CD4-positive, alpha-beta T cell treated with Interleukin-12 subunit alpha and Interleukin-12 subunit beta, for 1 hour (primary cell): Measurements from ENCODE around the gene FOXC2.

ENCODE experiments used
- DNase-seq: peaks from one replicate; pipeline ENCODE4 v3.0.0-alpha.2; 2020

Gene FOXC2

DNA sequence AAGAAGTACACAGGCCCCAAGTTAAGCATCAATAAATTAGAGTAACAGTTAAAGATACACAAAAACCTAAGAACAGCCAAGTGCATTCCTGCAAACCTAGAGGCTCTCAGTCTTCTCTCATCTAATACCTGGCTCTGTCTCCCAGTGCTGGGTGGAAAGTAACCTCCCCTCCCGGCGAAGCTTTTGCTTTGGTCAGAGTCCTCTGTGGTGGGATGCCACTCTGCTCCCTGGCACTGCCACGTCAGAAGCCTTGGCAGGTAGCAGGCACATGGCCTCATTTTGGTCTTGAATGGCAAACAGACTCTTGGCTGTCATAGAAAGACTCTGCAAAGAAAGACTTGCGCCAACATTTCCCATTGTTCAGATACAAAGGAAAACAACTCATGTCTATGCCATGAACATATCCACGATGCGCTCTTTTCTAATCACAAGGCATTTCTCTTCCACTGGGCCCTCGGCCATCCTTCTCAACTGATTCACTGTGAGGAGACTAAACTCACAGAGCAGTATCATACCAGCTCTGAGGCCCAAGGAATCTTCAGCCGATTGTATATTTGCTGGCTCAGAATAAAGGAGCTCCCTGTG lies 32.8 kb upstream of the FOXC2 start:
- DNase-seq = no peak

DNA sequence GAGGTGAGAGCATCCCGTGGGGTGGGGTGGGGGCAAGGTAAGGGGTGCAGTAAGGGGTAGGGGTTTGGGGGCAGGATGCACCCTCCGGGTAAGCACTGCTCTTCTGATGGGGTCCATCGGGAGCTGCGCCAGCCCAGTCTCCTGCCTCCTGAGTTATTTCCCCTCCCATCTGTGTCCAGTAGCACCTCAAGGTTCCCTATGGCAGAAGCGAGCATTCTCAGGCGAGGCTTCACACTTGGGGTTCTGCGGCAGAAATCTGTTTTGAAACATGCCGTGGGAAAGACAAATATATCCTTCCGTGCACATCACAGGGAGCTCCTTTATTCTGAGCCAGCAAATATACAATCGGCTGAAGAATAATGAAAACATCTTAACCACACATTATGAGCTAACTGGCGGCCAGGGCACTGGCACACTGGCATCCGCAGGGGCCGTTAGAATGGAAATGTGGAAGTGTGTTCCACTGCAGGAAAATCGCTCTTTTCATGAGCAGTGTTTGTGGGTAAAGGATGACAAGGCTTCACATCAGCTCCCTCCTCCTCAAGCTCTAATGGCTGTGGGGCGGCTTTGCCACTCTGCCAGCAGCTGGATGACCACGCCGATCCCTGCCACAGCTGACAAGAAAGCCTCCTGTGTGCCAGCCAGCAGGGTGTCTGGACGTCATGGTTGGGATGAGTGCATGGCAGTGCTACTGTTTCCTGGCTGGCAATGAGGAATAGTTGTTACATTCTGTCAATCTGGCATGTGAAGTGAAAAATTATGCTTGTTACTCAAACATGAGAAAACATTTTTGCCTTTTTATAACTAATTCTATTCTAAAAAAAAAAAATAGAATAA lies 31.6 kb upstream of the FOXC2 start:
- DNase-seq = no peak

DNA sequence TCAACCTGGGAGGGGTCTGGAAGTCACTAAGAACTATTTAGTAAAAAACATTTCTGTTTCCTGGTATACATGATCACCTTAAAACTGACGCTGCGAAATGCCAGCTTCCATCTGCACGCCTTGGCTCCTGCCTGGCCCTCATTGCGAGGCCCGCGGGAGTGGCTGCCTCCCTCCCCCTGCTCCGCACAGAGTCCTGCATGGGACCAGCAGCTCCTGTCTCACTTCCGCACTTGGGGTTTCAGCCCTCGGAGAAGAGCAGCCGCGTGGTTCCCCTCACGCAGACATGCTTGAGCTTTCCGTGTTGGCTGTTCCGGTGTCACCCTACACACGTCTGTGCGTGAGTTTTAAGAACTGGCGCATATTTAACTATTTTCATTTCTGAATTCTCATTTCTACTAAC lies 30.0 kb upstream of the FOXC2 start:
- DNase-seq = no peak

DNA sequence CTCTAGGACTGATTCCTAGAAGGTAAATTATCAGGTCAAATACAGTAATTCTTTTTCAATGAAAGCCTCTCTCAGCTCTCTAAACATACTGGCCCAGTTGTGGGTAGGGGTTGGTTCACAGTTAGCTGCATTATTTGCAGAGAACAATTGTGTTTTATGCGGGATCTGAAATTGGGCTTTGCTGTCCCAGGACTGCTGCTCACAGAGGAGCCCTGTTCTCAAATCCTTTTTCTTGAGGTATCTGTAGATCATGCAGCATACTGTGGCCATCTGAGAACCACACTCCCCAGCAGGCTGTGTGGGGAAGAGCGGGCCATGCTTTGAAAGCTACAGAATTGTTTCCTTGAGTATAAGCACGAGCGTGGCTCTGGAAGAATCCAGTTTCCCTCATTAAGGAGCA lies 29.1 kb upstream of the FOXC2 start:
- no peak for DNase-seq

DNA sequence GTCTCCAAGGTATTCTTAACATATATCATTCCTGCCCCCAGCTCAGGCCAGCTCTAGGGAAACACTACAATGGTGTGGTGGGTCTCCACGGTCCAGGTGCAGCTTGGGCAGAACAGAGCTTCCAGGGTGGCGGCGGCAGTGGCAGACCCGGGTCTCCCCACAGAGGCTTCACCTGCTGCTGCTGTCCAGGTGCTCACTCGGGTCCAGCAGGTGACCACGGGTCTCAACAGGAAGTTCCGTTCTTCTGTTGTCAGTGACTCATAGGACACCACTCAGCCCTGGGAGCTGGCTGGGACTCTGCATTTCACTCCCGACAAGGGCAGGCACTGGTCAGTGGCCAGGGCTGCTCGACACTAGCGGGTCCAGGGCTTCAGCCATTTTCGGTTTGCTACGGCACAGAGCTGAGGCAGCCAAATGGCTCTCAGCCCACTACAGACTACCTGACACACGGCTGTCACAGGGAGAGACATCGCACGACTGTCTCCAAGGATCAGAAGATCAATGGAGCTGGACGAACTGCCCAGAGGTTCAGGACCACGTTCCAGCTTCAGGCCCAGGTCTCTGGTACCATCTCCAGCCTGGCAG lies 28.3 kb upstream of the FOXC2 start:
- DNase-seq = no peak

DNA sequence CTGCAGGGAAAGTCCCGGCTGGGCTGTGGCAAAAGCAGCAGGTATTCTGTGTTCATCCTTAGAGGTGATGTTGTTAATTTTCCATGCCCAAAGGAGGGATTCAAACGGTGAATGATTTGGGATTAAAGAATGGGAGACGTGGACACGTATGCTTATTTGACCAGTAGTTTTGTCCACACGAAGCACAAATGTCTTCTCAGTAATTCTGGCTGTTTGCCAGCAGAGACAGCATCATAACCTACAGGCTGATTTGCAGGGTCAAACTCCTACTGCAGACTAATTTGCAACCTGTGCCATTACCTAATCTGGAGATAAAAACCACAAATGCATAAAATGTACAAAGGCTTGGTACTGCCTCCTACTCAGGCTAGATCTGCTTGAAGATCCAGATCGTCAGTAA lies 25.7 kb upstream of the FOXC2 start:
- DNase-seq = no peak

DNA sequence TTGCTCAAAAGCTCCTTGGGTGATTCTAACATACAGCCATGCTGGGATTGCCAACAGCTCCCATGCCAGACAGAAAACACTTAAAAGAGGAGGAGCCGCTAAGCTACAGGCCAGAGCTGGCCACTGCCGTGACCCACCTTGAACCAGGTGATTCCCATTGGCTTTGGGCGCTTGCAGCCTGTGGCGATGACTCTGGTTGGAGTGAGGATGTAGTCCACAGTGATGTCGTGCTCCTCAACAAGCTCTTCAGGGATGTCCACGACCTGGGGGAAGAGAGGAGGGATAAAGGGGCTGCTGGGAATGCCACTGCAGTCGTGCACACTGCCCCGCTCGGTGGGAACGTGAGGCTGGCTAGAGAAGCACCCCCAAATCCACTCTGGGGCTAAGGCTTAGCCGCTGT lies 25.1 kb upstream of the FOXC2 start:
- no peak for DNase-seq

DNA sequence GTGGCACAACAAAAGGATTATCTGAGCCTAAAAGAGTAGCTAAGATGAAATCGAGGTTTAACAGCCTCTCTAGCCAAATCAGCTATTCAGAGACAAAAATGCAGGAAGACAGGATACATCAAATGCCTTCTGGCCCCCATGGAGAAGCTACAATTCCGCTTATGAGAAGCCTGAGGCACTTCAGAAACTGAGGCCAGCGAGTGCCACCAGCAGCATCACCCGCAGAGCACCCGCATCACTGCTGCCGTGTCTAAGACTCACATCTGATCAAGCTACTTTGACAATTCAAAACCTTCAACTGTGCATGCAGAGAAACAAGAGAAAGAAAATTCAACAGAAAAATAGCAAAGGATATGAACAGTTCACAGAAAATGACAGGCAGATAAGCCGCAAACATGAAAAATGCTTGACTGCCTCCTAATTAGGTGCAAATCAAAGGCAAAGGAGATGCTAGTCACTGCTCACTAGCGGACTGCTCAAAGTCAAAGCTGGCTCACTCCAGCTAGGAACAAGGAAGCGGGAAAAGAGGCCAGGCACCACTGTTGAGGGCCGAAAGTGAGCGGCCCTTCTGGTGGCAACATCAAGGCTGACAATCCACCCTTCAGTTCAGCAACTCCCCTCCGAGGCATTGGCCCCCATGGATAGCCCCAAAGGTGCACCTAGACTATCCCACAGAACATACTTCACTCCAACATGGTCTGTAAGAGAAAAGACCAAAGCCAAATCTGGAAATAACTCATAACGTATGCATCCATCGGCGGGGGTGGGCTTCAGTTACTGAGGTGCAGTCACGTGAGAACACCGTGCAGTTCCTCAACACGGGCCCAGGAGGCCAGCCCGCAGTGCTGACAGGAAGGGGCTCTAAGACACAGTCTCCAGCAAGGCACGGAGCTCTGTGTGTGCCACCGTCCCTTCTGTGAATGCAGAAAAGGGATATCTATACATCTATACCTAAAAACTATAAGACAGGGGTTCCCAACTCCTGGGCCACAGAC lies 23.6 kb upstream of the FOXC2 start:
- no peak for DNase-seq

DNA sequence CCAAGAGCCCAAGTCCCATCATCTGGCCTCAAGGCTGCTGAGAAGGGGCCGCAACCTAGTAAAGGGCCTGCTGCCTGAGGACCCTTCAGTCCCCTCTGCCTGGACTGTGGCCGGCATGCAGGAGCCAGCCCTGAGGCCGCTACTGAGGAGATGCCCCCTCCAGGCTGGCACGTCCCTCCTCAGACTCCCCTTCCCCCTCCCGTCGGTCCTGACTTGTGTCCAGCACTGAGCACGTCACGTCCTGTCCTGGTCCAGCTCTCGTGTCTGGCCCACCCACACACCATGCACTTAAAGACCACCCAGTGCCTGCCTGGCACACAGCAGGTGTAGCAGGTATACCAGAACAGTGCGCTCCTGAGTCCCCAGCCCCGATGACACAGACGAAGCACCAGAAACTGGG lies 21.1 kb upstream of the FOXC2 start:
- no peak for DNase-seq

DNA sequence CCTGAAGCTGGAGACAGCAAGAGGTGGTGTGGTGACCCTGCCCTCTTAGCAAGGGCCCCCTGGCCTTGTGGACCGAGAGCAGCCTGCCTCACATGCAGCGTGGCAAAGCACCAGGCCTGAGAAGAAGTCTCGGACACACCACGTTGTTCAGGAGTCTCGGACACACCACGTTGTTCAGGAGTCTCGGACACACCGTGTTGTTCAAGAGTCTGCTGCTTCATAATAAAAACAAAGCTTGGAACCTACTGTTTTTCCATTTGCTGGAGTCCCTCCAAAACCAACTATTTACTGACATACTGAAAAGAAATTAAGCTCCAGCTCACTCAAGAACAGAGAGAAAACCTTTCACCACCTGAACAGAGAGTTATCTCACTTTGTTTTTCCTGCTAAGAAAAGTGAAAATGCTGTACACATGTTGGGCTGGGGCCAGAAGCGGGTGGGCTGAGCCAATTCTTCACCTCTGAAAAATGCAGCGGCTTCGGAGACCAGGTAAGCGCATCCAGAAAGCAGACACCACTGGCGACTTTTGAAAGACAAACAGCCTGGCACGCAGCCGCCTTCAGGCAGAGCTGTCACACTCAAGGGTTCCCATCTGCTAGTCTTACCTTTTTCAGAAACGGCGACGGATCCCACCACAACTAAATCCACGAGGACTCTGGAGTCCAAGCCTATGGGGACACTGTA lies 20.5 kb upstream of the FOXC2 start:
- DNase-seq = no peak

DNA sequence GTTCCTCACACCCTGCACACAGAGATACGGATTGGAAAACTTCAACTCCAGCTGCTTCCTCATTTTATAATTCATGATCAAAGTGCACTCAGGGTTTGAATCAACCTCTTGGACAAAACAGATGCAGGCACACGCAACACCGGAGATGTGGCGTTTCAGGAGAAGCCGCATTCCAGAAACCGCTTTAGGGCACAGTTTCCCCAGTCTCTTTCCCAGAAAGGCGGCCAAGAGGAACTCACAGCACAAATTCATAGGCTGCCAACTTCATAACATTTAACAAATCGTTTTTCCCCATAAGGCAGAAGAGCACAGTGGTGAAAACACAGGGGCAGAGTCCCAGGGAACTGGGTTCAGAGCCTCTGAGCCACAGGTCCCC lies 20.0 kb upstream of the FOXC2 start:
- DNase-seq = no peak

DNA sequence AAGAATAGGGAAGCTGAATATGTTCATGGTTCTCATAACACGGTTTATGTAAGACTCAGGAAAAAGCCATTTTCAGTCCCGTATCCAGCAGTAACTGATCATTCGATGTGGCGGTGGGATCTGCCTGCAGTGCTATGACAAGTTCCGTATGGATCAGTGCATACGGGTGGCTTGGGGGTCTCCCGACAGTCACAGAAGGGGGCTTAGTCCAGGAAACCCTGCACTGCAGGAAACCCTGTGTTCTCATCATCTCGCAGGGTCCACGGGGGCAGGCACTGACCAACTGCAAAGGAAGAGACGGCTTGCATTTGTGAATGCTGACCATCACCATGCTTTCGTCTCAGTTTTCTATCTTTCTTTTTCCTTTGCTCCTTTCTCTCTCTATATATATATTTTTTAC lies 19.3 kb upstream of the FOXC2 start:
- DNase-seq = no peak

DNA sequence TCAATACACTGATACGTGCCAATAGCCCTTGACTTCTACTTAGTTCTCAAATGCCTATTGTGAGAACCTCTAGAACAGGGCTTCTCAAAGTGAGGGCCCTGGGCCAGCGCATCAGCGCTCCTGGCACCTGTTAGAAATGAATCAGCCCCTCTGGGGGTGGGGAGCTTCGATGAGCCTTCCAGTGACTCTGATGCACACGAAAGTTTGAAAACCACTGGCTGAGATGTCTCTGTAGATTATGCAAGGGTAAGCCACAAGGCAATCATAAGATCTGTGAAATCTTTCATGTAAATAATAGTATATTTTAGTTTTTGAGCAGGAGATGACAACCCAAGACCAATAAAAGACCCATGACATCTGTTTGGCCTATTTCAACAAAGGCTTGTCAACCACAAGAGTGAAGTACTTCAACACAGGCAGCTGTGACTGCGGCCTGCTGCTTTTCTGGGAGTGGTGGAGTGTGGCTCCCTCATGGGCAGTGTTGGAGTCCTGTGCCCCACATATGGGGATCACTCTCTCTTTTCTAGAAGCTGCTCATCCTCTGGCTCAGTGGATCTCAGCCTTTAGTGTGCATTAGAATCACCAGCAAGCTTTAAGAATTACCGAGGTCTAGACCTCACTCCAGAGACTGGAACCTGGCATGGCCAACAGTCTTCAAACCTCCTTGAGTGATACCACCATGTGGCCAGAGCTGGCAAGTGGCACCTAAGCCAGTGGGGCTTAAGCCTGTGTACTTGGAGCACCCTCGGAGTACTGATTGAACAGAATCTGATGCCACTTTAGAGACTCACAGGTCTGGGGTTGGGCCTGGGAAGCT lies 17.3 kb upstream of the FOXC2 start:
- DNase-seq = no peak

DNA sequence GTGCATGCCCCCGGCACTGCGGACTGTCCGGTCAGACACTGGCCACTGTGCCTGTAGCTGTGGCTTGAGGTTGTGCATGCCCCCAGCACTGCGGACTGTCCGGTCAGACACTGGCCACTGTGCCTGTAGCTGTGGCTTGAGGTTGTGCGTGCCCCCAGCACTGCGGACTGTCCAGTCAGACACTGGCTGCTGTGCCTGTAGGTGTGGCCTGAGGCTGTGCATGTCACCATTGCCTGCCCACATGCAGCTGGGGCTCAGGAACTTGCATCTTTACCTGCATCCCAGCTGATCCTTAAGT lies 16.8 kb upstream of the FOXC2 start:
- no peak for DNase-seq

DNA sequence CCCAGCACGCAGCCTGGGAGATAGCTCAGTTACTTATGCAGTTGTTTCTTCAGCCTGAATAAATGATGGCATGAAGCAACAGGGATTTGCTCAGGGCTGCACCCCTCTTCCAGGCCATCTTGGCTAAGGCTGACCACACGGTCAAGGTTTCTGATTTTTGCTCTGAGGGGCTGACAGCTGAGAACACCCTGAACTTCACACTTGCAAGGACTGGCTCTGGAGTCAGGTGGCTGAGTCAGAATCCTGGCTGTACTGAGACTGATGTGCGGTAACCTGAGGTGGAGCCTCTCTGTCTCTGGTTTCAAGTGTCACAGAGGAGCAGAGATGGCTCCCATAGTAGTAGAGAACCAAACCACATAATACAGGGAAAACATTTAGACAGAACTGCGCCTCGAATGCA lies 16.3 kb upstream of the FOXC2 start:
- no peak for DNase-seq

DNA sequence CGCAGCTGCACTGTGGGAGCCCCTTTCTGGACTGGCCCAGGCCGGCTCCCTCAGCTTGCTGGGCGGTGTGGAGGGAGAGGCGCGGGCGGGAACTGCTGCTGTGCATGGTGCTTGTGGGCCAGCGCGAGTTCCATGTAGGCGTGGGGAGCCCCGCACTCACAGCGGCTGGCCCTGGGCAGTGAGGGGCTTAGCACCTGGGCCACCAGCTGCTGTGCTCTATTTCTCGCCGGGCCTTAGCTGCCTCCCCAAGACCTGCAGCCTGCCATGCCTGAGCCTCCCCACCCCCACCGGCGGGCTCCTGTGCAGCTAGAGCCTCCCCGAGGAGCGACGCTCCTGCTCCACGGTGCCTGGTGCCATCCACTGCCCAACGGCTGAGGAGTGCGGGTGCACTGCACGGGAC lies 13.3 kb upstream of the FOXC2 start:
- DNase-seq = no peak

DNA sequence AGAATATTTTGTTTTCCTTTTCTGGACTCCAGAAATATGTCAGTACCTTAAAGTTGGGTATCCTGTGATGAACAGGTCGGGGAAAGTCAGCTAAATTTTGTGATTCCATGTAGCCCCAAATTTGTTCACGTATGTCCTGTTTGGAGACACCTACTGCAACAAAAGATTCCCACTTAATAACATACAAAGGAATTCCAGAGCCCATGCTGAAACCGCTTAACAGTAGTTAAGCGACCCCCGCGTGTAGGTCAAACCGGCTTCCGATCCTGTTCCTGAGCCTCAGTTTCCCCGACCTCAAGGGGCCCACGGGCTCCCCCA lies 12.1 kb upstream of the FOXC2 start:
- no peak for DNase-seq

DNA sequence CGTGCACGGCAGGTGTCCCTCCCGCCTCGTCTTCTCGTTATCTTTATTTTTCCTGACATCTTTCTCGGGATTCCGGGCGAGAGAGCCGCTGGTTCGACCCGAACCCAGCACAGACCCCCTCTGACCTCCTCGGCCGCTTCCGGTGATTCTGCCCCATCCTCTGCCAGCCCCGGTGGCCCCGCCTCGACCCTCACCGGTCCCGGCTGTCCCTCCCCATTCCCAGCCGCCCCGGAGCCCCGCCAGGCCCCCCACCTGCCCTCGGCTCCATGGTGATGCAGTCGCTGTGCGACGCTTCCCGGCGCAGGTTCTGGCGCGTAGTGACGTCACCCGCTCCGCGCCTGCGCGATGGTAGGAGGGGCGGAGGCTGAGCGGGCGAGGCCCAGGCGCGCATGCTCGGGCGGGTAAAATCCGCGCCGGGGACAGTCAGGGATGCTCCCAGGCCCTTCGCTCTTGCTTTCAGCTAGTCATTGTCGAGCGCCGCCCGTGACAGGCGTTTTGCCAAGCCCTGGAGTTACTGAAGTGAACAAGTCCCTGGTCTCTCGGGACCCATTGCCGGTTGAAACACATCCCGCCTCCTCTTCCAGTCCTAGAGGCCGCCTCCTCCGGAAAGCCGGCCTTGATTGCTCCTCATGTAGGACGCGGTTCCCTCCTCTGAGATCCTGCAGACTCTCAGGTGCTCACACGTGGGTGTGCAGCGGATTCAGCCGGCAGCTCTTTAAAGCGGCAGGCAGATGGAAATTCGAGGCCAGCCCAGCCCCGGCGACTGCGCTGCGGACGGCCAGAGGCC lies 11.5 kb upstream of the FOXC2 start, which contains the start of gene MTHFSD:
Gene MTHFSD, minus strand, starts transcription at position 319 of the 787 bp plus-strand sequence. Its CDS starts 51 bp downstream, at position 268.
- DNase-seq = peak; percentile 96

DNA sequence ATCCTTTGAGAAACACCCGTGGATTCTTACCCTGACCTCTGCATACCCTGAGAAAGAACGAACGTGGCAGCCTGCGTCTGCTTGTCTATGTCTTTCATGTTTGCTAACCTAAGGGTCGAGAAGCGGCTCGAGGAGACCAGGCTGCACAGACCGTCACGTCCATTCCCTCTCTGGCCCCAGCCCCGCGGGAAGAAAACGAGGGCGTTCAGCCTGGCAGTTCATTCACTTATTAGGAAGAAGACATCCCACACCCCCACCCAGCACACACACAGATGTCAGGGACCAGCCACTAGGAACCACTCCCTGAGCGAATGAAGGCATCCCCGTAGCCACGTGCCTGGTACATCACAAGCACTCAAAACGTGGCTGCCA lies 10.9 kb upstream of the FOXC2 start:
- DNase-seq = no peak

DNA sequence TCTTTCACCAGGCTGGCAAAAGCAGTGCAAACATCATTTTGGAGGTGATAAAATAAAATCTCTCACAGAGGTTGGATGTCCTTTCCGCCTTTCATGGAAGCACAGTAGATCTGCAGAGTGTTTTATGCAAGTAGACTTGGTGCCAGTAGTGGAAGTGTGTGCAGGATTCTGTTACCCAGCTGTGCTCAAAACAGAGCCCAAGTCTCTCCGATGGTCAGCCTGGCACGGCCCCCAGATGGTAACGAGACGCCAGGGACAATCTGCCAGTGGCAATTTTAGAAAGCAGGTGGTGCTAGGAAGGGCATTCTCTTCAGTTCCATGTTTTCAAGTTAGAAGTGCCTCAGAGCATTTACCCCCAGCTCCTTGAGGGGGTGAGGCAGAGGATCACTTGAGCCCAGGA lies 10.1 kb upstream of the FOXC2 start:
- no peak for DNase-seq

DNA sequence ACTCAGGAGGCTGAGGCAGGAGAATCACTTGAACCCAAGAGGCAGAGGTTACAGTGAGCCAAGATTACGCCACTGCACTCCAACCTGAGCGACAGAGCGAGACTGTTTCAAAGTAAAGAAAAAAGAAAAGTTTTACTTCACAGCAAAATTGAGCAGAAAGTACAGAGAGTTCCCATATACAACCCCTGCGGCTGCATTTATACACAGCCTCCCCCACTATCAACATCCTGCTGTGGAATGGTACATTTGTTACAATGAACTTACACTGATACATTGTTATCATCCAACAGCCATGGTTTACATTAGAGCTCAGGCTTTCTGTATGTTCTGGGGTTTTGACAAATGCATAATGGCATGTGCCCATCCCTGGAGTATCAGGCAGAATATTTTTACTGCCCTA lies 9.0 kb upstream of the FOXC2 start:
- no peak for DNase-seq
